ENCODE results near the gene LIMS1. TPM values are rescaled to one million over a fixed set of nuclear protein-coding genes. Genes with fewer than 3 reads are reported as not detected.
"Not testable (repeated sequence)": the region's sequence is repeated elsewhere in the genome, so short reads cannot be mapped to it uniquely, and the experiment has no call there.

Gene LIMS1
- total RNA-seq, 1 donor from 2014 or later = 494 TPM

GRCh38 chr2:108553209-108553919, 19.1 kb downstream of the LIMS1 start:
- no peak for DNase-seq

DNA sequence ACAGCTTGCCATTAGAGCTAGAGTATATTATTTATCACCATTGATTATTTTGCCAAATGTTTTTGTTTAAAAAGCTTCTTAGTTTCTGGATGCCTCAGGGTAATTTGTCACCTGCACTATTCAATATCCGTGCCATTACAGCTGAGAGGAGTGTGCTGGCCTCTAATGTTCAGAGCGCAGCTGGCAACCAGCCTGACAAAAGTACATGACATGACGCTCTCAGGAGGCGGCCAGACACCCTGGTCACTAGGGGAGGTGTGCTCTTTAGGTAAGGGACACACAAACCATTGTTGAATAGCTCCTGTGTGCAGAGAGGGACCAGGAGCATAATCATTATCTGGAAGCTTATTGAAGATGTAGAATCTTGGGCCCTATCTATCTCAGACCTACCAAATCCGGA, 20.3 kb downstream of the LIMS1 start:
- DNase-seq = no peak

DNA sequence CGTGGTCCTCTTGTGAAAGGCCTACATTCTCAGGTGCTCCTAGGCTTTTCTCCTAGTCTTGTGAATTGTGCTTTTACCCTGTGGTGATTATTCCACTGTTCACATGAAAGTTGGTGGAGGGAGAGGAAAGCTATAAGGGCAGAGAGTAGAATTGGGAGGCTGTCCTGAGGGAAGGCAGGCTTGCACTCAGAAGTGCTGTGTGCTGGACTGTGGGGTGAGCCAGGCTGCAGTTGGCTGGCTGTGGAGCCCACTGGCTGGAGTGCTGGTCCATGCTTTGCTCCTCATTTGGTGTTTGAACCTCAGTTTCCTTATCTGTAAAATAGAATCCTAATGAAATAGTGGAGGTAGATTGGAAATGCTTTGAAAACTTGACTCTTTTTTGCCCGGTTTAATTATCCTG, 21.3 kb downstream of the LIMS1 start:
- DNase-seq = no peak

GRCh38 chr2:108556581-108556980, 22.3 kb downstream of the LIMS1 start:
- not testable (repeated sequence) for DNase-seq

GRCh38 chr2:108560241-108560811, 26.1 kb downstream of the LIMS1 start:
- no peak for DNase-seq

GRCh38 chr2:108560895-108561530, 26.7 kb downstream of the LIMS1 start:
- DNase-seq = no peak

- no peak for DNase-seq
These were observed 28.0 kb downstream of the LIMS1 start for GRCh38 chr2:108562274-108562673.

GRCh38 chr2:108564510-108564909, 30.2 kb downstream of the LIMS1 start:
- DNase-seq = no peak

DNA sequence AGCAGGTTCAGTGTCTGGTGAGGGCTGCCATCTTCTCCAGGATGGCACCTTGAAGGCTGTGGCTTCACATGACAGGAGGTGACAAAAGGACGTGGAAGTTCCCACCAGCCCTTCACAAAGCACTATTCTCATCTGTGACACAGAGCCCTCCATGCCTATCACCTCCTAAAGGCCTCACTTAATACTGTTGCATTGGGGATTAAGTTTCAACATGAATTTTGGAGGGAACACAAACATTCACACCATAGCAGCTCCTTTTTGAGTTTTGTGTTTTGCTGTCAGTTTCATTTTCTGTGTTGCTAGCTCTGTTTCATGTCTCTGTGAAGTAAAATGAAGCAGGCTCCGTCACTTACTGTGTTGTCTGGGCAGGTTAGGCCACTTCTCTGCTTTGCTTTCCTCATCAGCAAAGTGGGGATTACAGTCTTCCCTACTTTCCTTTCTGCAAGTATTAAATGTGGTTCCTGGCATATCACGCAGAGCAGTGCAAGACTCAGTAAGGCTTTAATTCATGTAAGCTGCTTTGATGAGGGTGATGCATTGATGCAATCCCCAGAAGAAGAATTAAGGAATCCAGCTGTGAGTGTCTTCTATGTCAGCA, 31.6 kb downstream of the LIMS1 start:
- DNase-seq = no peak

DNA sequence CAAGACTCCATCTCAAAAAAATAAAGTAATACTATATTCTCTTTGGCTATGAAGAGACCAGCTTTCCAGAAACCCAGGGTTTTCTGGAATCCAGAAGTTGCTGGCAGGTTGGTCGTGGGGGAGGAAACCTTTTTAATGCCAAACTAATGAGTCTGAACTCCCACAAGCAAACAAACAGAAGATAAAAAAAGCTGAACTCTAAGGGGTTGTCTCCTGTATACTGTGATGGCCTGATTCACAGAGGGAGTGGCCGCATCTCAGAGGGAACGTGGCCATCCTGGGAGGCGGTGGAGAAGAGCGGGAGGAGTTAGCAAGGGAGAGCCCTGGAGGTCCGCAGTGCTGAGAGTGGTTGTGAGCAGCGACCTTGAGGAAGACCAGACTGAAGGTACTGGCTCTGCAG, 36.1 kb downstream of the LIMS1 start:
- DNase-seq = no peak

DNA sequence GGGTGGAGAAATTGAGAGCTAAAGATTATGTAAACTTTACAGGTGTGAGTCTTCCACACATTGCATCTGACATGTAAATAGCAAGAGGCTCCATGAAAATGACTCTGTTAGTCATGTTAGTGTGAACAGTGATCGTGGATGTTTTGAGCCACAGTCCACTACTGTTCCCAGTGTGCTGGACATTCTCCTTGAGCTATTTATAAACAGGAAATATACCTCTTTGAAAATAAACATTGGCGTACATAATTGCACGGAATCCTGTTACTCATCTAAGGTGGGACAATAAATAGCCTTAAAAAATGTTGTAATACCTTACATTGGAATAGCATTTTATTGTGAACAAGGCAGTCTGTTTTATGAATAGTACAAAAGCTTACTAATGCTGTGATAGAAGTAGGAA, 37.0 kb downstream of the LIMS1 start:
- no peak for DNase-seq

- DNase-seq = no peak
These were observed 38.8 kb downstream of the LIMS1 start for GRCh38 chr2:108573061-108573460.

DNA sequence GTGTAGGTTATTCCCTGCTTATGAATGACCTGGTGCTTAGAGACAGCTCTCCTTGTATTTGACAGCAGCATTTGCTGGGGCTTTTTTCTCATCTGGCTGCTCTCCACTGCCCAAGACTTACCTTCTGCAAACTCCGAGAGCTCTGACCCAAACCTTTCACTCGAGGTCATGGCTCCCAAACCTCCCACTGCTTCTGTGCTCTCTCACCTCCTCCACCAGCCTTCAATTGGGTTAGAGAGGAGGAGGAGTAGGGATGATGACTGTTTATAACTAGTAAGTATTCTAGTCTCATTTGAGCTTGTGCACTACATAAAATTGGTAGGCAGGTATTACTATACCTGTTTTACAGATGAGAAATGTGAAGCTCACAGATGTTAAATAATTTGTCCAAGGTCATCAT, 40.1 kb downstream of the LIMS1 start:
- DNase-seq = no peak

GRCh38 chr2:108575132-108575966, 41.1 kb downstream of the LIMS1 start:
- DNase-seq = no peak

GRCh38 chr2:108577099-108577498, 42.8 kb downstream of the LIMS1 start:
- no peak for DNase-seq

DNA sequence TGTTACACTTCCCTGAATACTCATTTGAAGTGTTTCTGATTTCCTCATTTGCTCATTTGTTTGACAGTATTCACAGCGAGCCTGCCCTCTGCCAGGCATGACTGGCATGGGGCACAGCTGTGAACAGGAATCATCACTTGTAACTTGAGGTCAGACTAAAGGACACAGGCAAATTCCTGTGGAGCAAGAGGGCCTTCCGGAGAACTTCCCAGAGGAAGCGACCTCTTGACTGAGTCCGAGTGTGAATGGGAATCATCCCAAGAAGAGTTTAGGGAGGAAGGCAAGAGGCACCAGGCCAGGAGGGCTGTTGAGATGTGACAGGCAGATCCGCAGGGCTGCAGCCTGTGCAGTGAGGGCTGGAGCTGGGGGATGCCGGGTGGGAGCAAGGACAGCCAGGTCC, 45.4 kb downstream of the LIMS1 start:
- DNase-seq = peak; percentile 89

GRCh38 chr2:108580050-108580449, 45.8 kb downstream of the LIMS1 start:
- DNase-seq = no peak

DNA sequence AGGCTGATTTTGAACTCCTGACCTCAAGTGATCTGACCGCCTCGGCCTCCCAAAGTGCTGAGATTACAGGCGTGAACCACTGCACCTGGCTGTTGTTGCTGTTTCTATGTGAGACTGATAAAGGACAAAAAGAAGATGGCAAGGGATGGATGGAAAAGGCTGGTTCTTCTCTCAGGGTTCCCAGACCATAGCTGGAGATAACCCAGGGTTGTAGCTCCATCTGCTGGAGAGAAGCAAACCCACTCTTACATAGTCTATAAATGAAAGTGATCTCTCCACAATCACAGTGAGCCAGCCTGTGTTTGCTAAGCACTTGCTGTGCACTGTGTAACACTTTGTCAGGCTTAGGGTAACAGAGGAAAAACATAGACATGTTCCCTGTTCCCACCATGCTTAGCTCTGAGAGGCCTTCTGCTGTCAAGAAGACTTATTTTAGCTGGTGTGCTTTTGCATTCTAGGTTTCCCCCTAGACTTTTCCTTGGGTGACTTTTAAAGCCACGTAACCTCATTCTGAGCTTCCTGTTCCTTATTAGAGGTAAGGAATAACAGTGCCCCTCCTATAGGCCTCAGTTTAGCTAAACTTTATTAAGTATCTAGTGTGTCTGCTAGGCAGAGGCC, 49.7 kb downstream of the LIMS1 start:
- DNase-seq = peak; percentile 90

DNA sequence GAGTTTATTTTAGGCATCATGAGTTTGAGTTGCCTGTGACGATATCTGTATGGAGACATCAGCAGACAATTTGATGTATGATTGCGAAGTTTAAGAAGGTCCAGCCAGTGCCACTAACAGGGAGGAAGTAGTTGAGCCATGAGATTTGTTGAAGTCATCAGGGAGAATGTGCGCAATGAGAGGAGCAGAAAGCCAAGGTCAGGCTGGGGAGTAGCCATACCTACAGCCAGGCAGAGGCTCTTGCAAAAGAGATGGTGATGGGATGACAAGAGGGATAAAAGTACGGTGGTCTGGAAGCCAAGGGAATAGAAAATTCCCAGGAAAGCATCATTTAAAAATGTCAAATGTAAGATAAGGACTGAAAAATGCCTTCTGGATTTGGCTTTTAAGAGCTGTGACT, 51.2 kb downstream of the LIMS1 start:
- no peak for DNase-seq

DNA sequence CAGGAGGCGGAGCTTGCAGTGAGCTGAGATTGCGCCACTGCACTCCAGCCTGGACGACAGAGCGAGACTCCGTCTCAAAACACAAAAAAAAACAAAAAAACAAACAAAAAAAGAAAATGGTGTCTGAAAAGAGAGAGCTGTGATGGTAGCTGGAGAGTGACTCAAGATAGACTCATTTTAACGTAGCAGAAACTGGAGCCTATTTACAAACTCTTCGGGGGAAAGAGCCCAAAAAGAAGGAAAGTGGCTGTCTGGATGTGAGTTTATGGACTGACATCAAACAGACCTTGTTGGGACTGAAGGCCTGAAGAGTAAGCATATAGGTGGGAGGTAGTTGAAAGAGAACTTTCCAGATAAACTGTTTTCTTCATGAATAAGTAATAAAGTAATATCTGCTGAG, 51.8 kb downstream of the LIMS1 start:
- DNase-seq = no peak

DNA sequence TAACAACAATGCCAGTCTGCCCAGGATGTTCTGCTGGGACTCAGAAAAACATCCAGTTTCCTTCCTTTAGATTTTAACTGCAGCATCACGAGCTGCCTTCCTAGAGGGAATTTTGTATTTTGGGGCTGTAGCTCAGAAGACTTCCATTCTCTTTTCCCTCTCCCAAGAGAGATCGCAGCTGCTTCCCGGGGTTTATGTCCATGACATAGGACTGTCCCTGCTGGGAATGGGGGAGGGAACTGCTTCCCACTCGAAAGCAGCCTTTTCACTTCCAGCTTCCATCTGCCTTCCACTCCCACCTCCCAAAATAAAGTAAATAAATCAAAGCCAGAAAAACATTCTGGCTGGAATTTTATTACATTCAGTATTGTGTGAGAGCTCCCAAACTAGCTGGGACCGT, 52.4 kb downstream of the LIMS1 start:
- DNase-seq = peak; percentile 72

DNA sequence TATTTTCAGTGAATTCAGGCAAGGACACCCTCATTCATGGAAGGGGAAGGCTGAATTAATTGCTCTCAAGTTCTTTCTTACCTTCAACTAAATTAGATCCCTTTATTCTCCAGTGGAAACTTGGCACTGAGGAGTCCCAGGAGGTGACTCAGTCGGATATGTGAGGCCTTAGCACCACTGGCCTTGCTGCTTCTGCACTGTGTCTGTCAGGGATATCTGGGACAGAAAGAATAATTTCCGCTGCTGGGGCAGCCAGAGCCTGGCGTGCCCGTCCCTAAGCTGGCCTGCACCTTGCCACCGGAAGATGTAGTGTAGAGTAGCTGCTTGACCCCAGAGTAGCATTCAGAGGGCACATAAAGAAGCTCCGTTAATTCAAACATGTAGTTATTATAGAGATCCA, 53.4 kb downstream of the LIMS1 start:
- peak; percentile 92 for DNase-seq
